Esophagus squamous epithelium (tissue), 4 donors: ENCODE data around the gene LY86.

Experiments
- CTCF ChIP-seq, 6 experiments: fragments of 450-650 bp in 4 of 6; fragments of 200-600 bp in 2 of 6; sonication (generic) in 2 of 6; IDR thresholded peaks; one replicate each; pipeline ENCODE4 v1.5.1; 2016 to 2019; ENCODE audit warnings: antibody characterized with exemption in 6 of 6, mild to moderate bottlenecking in 4 of 6, moderate library complexity in 4 of 6
- POLR2A ChIP-seq, 4 donors: fragments of 450-650 bp; IDR thresholded peaks; one replicate each; pipeline ENCODE4 v1.6.1; 2017; ENCODE audit warnings: antibody characterized with exemption in 4 of 4, mild to moderate bottlenecking in 4 of 4, moderate library complexity in 3 of 4

GRCh38 chr6:6624269-6624990, 35.9 kb downstream of the LY86 start:
- TF ChIP-seq CTCF (IDR thresholded peaks at IDR 0.05) = no peak
- no peak for TF ChIP-seq POLR2A (IDR thresholded peaks at IDR 0.05)
